HG03558 (cell line): Measurements from ENCODE around the gene SIGLEC9.
"Not testable (repeated sequence)": the region's sequence is repeated elsewhere in the genome, so short reads cannot be mapped to it uniquely, and the experiment has no call there.

ENCODE experiments used
- ATAC-seq: cut with Tn5 transposase; IDR thresholded peaks from one replicate; pipeline ENCODE4 v1.9.1; 2021; ENCODE audit warnings: moderate number of reproducible peaks; ENCODE audit not compliant: unreplicated experiment; ENCODE audit errors: extremely low read depth

The SIGLEC9 gene

DNA sequence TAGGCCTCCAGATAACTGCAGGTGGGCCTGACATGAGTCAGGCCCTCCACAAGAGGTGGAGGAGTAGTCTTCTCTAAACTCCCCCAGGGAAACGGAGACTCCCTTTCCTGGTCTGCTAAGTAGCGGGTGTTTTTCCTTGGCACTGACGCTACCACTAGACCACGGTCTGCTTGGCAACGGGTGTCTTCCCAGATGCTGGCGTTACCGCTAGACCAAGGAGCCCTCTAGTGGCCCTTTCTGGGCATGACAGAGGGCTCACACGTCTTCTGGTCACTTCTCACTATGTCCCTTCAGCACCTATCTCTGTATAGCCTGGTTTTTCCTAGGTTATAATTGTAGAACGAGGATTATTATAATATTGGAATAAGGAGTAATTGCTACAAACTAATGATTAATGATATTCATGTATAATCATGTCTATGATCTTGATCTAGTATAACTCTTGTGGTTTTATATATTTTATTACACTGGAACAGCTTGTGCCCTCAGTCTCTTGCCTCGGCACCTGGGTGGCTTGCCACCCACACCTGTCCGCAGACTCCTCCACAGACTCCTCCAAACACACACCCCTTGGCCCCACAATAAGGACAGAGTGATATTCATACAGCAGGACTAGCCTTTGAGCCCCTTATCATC lies 44.7 kb downstream of the SIGLEC9 start:
- not testable (repeated sequence) for ATAC-seq

DNA sequence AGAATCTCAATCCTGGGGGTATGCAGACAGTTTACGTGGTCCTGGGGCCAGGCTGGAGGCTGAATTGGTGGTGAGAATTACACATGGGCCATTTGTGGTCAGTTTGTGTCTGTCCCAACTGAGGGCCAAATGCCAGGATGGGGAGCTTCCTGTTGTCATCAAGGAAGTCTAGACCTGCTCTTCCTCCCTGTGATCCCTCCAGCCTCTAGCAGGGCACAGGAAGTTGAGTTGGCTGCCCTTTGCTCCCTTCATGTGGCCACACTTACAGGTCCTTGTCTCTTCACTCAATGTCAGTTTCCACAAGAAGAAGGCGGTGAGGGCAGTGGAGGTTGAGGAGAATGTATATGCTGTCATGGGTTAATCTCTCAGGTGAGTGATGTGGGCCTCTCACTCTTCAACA lies 47.5 kb downstream of the SIGLEC9 start:
- no peak for ATAC-seq

DNA sequence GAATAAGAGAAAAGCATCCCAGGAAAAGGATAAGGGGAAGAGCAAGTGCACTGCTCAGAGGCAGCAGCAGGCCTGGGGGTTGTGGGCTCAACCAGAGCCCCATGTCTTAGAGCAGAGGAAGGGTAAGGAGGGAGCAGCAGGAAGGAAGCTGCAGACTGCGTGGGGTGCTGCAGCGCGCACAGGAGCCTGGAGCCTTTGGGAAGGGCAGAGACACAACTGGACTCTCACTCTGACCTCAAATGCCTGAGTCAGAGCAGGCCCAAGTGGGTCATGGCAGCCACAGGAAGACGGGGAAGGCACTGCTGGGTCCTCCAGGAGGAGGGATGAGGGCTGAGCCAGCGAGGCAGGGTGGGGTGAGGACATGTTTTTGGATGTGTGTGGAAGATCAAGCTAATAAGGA lies 49.0 kb downstream of the SIGLEC9 start:
- no peak for ATAC-seq

DNA sequence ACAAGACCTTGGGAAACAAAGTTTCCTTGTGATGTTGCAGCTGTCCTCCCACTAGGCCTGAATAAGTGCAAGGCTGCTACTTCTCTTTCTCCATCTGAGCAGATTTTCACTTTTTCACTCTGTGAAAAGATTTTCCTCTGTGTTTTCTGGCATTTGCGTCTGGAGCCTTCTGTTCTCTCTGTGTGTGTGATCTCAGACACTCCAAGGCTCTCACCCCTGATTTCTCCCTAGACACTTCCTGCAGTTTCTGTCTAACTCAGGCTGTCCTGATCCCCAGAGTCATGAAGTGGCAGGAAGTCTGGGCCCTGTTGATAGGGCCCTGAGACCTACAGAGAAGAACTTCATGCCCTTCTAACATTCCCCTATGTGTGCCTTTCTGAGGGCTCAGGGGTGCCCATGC lies 54.5 kb downstream of the SIGLEC9 start:
- ATAC-seq: no peak
